Measurements from ENCODE around the gene TSR3.

The TSR3 gene

GRCh38 chr16:1323296-1324239, 28.1 kb downstream of the TSR3 start:
- in situ Hi-C loops (cut with MboI; ENCODE audit: low sequenced_read_pairs, unreplicated experiment): loop anchor here (25.0 kb wide), 1 partner anchor 111 kb away; no protein-coding TSS in a partner anchor
- DNase-seq (ENCODE audit: low spot score): no peak
- no peak for TF ChIP-seq CTCF (IDR thresholded peaks at IDR 0.05; ENCODE audit: borderline replicate concordance, control extremely low read depth, extremely low read depth, insufficient read depth, missing control alignments)

GRCh38 chr16:1322407-1322806, 29.3 kb downstream of the TSR3 start:
- in situ Hi-C loops (cut with MboI; ENCODE audit: low sequenced_read_pairs, unreplicated experiment): loop anchor here (25.0 kb wide), 1 partner anchor 110 kb away; no protein-coding TSS in a partner anchor
- no peak for DNase-seq (ENCODE audit: low spot score)
- TF ChIP-seq CTCF (IDR thresholded peaks at IDR 0.05; ENCODE audit: borderline replicate concordance, control extremely low read depth, extremely low read depth, insufficient read depth, missing control alignments): no peak

- DNase-seq (ENCODE audit: low spot score): no peak
- in situ Hi-C loops (cut with MboI; ENCODE audit: low sequenced_read_pairs, unreplicated experiment): loop anchor here (25.0 kb wide), 1 partner anchor 108 kb away; no protein-coding TSS in a partner anchor
- no peak for TF ChIP-seq CTCF (IDR thresholded peaks at IDR 0.05; ENCODE audit: borderline replicate concordance, control extremely low read depth, extremely low read depth, insufficient read depth, missing control alignments)
Observed at GRCh38 chr16:1320658-1321240, 30.9 kb downstream of the TSR3 start.

- DNase-seq (ENCODE audit: low spot score): no peak
- in situ Hi-C loops (cut with MboI; ENCODE audit: low sequenced_read_pairs, unreplicated experiment): loop anchor here (25.0 kb wide), 1 partner anchor 108 kb away; no protein-coding TSS in a partner anchor
- no peak for TF ChIP-seq CTCF (IDR thresholded peaks at IDR 0.05; ENCODE audit: borderline replicate concordance, control extremely low read depth, extremely low read depth, insufficient read depth, missing control alignments)
Observed at GRCh38 chr16:1320097-1320496, 31.6 kb downstream of the TSR3 start.

GRCh38 chr16:1319041-1319440, 32.6 kb downstream of the TSR3 start:
- in situ Hi-C loops (cut with MboI; ENCODE audit: low sequenced_read_pairs, unreplicated experiment): loop anchor here (25.0 kb wide), 1 partner anchor 107 kb away; no protein-coding TSS in a partner anchor
- no peak for TF ChIP-seq CTCF (IDR thresholded peaks at IDR 0.05; ENCODE audit: borderline replicate concordance, control extremely low read depth, extremely low read depth, insufficient read depth, missing control alignments)
- no peak for DNase-seq (ENCODE audit: low spot score)

GRCh38 chr16:1318268-1318545, 33.5 kb downstream of the TSR3 start:
- no peak for DNase-seq (ENCODE audit: low spot score)
- no peak for TF ChIP-seq CTCF (IDR thresholded peaks at IDR 0.05; ENCODE audit: borderline replicate concordance, control extremely low read depth, extremely low read depth, insufficient read depth, missing control alignments)
- in situ Hi-C loops (cut with MboI; ENCODE audit: low sequenced_read_pairs, unreplicated experiment): loop anchor here (25.0 kb wide), 1 partner anchor 106 kb away; no protein-coding TSS in a partner anchor

Data from GM13976 (cell line).